ENCODE measurements around the gene EDC4.
"Not testable (repeated sequence)": the region's sequence is repeated elsewhere in the genome, so short reads cannot be mapped to it uniquely, and the experiment has no call there.

Gene EDC4, protein sequence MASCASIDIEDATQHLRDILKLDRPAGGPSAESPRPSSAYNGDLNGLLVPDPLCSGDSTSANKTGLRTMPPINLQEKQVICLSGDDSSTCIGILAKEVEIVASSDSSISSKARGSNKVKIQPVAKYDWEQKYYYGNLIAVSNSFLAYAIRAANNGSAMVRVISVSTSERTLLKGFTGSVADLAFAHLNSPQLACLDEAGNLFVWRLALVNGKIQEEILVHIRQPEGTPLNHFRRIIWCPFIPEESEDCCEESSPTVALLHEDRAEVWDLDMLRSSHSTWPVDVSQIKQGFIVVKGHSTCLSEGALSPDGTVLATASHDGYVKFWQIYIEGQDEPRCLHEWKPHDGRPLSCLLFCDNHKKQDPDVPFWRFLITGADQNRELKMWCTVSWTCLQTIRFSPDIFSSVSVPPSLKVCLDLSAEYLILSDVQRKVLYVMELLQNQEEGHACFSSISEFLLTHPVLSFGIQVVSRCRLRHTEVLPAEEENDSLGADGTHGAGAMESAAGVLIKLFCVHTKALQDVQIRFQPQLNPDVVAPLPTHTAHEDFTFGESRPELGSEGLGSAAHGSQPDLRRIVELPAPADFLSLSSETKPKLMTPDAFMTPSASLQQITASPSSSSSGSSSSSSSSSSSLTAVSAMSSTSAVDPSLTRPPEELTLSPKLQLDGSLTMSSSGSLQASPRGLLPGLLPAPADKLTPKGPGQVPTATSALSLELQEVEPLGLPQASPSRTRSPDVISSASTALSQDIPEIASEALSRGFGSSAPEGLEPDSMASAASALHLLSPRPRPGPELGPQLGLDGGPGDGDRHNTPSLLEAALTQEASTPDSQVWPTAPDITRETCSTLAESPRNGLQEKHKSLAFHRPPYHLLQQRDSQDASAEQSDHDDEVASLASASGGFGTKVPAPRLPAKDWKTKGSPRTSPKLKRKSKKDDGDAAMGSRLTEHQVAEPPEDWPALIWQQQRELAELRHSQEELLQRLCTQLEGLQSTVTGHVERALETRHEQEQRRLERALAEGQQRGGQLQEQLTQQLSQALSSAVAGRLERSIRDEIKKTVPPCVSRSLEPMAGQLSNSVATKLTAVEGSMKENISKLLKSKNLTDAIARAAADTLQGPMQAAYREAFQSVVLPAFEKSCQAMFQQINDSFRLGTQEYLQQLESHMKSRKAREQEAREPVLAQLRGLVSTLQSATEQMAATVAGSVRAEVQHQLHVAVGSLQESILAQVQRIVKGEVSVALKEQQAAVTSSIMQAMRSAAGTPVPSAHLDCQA (N-terminal part only)

DNA sequence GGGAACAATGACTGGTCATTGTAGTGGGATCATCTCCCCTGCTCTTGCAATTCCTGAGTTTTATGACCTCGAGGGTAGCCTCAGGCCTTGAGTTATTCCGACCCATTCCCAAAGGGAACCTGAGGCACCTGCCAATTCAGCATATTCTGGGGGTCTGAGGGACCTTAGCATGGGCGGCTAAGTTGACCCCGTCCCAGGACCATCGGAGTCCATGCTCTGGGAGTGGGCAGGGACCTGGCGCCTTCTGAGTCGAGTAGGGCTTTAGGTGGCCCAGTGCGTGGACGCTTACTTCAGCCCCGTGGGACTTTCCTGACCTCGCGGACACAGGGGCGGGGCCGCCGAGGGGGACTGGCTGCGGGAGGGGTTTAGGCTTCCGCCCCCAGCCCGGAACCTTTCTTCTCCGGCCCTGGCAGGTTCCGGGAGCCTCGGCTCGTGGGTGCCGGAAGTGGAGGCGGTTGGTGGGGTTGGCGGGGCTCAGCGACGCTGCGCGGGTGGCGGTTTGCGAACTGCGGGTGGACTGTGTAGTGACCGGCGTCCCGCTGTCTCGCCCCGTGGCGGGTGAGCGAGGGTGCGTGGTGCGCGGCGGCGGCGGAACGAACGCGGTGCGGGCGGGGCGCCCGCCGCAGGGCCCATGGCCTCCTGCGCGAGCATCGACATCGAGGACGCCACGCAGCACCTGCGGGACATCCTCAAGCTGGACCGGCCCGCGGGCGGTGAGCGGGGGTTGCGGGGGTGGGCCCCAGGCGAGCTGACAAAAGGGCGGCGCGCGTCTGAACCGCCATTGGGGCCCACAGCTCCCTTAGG is at the start of gene EDC4:
EDC4 (plus strand) TSS at position 422 of the 804 bp plus-strand sequence; CDS start at position 632, 210 bp downstream.
- DNase-seq (ENCODE audit: low read depth) = peak; percentile 79

DNA sequence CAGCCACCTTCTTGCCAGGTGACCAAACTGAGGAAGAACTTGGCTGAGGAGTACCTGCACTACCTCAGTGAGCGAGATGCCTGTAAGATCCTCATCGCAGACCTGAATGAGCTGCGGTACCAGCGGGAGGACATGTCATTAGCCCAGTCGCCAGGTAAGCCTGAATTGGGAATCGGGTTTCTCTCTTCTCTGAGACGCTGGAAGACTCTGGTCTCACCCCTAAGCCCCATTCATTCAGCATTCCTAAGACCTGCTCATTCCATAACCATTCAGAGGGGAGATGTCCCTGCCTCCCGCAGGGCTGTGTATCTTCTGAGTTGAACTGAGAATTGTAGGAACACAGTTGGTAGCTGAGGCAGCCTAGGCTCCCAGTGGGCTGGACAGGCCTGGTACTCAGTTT is 47.7 kb upstream of the EDC4 start:
- DNase-seq (ENCODE audit: low read depth) = no peak

DNA sequence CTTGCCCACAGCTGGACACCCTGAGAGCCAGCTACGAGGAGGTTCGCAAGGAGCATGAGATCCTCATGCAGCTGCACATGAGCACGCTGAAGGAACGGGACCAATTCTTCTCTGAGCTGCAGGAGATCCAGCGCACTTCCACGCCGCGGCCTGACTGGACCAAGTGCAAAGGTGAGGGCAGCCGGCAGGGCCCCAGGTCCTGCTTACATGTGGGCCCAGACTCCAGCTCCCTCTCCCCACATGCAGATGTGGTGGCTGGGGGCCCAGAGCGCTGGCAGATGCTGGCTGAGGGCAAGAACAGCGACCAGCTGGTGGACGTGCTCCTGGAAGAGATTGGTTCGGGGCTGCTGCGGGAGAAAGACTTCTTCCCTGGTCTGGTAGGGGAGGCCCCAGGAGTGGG is 46.9 kb upstream of the EDC4 start:
- no peak for DNase-seq (ENCODE audit: low read depth)

DNA sequence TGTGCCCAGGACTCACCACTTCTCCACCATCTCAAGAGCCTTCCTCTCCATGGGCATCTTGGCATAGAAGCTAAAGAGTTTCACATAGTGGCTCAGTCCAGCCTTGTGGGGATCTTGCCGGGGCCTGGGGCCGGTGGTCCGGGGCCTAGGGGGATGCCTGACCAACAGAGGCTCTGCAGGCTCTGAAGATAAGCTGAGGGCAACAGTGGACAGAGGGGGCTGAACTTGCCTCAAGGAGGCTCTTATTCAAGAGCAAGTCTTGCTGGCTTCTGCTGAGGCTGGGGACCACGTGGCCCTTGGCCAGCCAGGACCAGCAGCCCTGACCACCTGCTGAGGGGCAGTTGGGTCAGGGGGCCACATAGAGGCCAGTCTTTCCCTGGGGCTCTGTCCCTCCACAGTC is 44.2 kb upstream of the EDC4 start:
- DNase-seq (ENCODE audit: low read depth) = no peak

DNA sequence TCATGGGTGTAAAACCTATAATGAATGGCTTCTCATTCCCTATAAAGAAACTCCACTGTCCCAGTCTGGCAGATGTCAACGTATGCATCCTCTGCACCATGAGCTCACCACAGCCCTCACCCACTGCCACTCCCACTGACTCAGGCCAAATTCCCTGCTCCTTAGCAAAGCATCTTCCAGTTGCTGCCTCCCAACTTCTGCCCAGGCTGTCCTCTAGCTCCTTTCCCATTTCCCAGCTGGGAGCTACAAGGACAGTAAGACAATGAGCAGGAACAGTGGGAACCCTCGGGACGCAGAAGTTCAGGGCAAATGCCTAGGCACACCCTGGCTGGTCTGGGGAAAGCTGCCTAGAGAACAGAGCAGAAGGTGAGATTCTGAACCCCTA is 39.8 kb upstream of the EDC4 start:
- peak; percentile 48 for DNase-seq (ENCODE audit: low read depth)

DNA sequence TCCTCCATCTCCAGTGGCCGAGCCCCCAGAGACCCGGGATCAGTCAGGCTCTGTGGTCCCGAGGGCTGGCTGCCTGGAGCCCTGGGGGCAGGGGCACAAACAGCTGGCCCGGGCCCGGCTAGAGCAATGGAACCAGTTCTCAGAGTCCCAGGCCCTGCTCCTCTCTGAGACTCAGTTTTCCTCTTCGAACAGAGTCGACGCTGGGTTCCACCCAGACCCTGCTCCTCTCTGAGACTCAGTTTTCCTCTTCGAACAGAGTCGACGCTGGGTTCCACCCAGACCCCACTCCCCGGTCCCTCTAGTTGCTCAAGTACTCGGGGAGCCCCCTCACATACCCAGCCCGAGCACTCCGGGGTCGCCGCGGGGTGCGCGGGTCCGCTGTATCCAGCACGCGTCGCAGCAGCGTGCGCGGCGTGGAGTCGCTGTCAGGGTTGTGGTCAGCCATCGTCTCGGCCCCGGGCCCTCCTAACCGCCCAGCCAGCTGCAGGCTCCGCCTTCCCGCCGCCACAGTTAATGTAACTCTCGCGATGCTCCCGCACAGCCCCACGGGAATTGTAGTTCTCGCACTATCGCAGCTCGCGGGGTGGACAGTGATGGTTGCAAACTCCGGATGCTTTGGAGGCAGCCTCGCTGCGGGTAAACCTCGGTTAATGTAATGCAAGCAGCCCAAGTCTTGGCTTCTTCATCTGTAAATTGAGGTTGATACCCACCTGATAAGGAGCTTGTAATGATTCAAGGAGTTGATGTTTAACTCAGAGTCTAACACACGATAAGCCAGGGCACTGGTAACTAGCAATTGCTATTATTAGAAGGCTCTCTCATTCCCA is 39.2 kb upstream of the EDC4 start:
- DNase-seq (ENCODE audit: low read depth) = peak; percentile 82

DNA sequence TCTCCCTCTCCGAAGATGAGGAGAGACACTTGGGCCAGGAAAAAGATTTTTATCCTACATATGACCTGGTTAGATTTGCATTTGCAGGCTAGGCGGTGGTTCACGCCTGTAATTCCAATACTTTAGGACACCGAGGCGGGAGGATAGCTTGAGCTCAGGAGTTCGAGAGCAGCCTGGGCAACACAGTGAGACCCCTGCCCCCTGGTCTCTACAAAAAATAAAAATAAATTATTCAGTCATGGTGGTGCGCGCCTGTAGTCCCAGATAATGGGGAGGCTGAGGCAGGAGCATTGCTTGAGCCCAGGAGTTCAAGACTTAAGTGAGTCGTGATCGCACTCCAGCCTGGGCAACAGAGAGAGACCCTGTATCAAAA is 38.6 kb upstream of the EDC4 start:
- no peak for DNase-seq (ENCODE audit: low read depth)

DNA sequence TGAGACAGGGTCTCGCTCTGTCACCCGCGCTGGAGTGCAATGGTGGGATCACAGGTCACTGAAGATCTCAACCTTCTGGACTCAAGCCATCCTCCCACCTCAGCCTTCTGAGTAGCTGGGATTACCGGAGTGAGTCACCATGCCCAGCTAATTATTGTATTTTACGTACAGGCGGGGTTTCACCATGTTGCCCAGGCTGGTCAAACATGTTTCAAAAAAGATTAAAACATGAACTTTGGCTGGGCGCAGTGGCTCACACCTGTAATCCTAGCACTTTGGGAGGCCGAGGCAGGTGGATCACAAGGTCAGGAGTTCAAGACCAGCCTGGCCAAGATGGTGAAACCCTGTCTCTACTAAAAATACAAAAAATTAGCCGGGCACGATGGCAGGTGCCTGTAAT is 35.7 kb upstream of the EDC4 start:
- not testable (repeated sequence) for DNase-seq (ENCODE audit: low read depth)

DNA sequence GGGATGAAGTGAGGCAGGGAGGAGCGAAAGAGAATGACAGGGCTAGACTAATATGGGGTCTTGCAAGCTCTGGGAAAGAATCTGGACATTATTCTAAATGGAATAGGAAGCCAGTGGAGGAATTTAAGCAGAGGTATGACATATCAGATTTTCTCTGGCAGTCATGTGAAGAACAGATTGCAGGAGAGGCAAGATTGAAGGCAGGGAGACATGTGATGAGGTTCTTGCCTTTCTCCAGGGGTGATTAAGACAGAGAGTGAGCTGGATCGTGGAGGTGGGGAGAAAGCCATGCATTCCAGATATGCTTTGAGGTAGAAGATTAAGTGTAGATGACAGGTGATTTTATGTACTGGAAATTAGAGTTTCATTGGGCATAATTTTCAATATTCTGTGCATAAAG is 35.0 kb upstream of the EDC4 start:
- no peak for DNase-seq (ENCODE audit: low read depth)

DNA sequence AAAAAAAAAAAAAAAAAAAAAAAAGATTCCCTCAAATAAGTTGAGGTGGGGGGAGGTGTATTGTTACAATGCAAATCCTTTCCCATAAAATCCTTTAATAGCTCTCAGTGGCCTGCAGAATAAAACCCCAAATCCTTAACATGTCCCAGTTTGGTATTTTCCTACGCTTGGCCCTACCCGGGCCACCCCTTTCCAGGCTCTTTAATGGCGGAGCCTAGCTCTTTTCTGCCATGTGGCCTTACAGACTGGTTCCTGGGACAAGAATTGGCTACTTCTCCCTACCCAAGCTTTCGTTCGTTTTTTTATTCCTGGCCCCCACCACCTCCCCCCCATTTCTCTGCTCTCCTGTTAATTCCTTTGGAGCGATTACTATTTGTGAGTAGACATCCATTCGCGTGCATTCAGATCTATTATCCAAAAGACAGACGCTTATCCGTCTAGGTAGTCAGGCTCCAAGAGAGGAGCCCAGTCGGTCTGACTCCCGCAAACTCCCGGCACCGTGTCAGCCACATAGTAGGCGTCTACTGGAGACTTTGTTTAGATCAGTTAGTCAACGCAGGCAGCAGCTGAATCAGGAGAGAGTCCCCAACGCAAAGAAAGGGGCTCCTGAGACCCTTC is 31.5 kb upstream of the EDC4 start:
- DNase-seq (ENCODE audit: low read depth) = no peak

DNA sequence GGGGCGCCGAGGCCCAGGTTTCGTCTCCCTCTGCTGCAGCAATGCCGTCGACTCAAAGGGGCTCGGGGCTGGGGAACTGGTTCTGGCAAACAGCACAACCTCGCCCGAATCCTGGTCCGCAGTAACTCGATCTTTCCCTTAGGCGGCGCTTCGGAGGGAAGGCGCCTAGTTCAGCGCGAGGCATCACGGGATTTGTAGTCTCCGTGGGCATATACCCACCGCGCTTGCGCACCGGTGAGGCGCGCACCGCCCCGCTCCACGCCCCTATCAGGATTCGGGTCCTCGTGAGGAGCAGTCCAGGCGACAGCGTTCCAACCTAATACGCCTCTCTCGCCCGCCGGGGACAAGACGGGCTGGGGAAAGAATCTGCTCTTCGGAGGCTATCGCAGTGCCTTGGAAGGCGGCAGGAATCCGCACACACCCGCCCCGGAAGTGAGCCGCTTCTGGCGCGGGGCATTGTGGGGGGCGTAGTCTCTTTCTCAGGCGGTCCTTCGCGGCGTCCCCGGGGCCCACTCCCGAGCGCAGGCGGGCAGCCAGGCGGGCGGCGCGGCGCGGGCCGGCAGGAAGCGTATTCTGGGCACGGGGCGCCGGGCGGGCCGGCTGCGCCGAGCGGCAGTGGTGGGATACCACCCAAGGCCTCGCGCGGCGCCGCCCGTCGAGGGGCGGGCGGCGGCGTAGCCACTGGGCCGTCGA is 30.9 kb upstream of the EDC4 start, which contains the start of gene THAP11:
THAP11 (plus strand) TSS at position 505 of the 693 bp plus-strand sequence. CDS start 235 bp downstream, outside the sequence.
- DNase-seq (ENCODE audit: low read depth) = peak; percentile 89

DNA sequence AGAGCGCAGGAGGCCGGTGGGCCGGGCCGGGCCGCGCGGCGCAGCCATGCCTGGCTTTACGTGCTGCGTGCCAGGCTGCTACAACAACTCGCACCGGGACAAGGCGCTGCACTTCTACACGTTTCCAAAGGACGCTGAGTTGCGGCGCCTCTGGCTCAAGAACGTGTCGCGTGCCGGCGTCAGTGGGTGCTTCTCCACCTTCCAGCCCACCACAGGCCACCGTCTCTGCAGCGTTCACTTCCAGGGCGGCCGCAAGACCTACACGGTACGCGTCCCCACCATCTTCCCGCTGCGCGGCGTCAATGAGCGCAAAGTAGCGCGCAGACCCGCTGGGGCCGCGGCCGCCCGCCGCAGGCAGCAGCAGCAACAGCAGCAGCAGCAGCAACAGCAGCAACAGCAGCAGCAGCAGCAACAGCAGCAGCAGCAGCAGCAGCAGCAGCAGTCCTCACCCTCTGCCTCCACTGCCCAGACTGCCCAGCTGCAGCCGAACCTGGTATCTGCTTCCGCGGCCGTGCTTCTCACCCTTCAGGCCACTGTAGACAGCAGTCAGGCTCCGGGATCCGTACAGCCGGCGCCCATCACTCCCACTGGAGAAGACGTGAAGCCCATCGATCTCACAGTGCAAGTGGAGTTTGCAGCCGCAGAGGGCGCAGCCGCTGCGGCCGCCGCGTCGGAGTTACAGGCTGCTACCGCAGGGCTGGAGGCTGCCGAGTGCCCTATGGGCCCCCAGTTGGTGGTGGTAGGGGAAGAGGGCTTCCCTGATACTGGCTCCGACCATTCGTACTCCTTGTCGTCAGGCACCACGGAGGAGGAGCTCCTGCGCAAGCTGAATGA is 30.1 kb upstream of the EDC4 start:
- DNase-seq (ENCODE audit: low read depth) = peak; percentile 55

DNA sequence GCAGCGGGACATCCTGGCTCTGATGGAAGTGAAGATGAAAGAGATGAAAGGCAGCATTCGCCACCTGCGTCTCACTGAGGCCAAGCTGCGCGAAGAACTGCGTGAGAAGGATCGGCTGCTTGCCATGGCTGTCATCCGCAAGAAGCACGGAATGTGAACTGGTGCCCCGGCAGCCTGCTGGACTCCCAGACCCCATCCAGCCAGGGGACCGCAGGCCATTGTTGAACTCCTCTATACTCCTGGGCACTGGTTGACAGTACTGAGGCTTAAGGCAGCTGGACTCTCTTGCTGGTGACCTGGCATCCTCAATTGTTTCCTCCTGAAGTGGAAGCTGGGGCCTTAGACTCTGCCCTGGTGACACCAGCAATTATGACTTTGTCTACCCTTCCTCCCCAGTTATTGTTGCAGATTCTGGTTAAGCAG is 29.5 kb upstream of the EDC4 start:
- DNase-seq (ENCODE audit: low read depth) = no peak

DNA sequence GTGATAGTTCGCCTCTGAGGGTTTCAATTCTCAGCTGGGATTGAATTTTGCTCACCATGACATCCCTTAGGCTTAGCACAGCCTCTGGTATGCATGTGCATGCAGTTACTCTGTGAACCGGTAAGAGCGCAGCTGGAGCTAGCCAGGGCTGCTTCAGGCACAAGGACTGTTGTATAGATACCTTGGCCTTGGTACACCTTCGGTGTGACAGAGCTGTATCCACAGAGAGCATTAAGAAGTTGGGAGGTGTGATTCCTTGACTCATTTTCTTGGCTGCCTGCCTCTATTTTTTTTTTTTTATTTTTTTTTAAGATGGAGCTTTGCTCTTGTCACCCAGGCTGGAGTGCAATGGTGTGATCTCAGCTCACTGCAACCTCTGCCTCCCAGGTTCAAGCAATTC is 28.4 kb upstream of the EDC4 start:
- DNase-seq (ENCODE audit: low read depth) = peak; percentile 40

DNA sequence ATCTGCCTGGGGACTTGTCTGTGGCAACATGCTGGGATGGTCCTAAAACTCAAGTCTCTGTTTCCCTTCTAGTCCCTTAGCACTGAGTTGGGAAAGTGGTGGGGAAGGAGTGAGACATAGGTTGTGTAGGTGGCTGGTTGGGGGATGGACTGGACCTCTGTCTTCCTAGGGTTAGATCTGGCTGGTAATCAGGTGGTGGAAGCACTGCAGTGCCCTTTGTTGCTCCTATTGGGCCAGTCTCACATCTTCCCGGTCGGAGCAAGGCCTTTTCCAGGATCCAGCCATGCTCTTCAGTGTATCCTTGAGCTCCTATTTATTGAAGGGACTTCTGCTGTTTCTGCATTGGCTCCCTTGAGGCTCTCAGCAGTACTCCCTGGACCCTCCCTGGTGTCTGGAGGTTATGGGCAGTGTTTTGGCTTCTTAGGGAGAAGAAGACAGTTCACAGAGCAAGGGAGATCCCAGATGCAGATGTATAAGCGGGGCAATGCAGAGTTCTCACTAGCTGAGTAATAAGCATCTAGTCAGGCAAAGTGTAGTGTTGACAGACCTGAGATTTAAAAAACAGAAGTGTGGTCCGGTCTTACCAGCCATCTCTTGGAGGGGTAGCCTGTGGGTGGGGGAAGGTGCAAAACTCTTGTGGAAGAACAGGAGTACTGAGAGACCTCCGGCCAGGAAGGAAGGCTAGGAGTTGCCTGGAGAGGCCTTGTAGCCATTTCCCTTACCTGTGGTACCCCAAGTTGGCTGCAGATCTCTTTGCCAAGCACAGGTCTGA is 27.4 kb upstream of the EDC4 start:
- DNase-seq (ENCODE audit: low read depth) = no peak

DNA sequence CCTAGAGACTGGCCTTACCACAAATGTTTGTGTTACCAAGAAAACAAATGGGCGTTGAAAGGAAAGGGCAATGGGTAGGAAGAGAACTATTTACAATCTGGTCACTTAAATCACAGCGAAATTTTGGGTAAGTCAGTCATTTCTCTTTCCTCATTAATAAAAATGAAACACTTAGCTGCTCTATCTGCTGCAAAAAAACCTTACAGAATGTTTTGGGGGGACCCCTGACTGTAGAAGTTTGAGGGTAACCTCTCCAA is 26.9 kb upstream of the EDC4 start:
- no peak for DNase-seq (ENCODE audit: low read depth)

DNA sequence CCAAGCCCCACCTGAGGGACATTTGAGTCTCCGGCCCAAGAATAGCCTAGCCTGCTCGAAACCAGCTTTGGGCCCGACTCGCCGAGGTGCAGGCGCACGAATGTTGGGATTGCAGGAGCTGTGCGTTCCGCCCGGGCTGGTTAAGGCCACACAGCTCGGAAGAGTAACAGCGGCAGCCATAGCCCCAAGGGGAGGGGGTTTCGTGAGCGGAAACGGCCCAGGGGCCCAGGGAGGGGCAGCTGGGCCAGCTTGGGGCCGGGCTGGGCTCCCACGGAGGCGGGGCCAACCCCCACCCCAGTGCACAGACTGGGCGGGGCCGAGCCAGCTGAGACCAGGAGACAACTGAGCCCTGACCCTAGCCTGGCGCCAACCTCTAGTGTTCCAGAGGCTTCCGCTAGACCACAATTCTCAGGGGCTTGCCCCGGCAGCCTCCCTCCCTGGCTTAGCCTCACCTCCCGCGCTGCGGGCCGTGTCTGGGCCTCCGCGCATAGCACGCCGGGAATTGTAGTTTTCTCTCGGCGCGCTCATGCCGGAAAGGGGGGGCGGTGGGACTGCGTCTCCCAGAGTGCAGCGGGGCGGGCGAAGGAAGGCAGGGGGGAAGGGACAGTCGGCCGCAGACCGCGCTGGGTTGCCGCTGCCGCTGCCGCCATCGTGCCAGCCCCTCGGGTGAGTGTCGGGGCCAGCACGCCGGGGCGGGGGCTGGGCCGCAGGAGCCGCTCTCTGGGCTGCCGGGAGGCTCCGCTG is 26.4 kb upstream of the EDC4 start, which contains the start of gene NUTF2:
NUTF2 (plus strand) TSS at position 614 of the 744 bp plus-strand sequence. CDS start 18,198 bp downstream, outside the sequence.
- peak; percentile 94 for DNase-seq (ENCODE audit: low read depth)

Data from fibroblast of gingiva (primary cell).